GM12865 (cell line): Measurements from ENCODE around the gene EMC9.

Experiments
- DNase-seq: peaks from one replicate; pipeline ENCODE4 v3.0.0; 2010; ENCODE audit warnings: low read depth
- H3K4me3 ChIP-seq: 2 replicates; pipeline ENCODE4 v1.5.1; 2011; ENCODE audit warnings: mild to moderate bottlenecking, low read depth, low read length, control low read depth
- CTCF ChIP-seq: IDR thresholded peaks from 2 replicates; pipeline ENCODE4 v1.5.1; 2011; ENCODE audit warnings: low read length, control low read depth, low read depth, inconsistent platforms; ENCODE audit not compliant: insufficient read depth; ENCODE audit errors: missing control alignments

The EMC9 gene

GRCh38 chr14:24164518-24164991 lies 23.2 kb upstream of the EMC9 start:
- no peak for DNase-seq
- H3K4me3 ChIP-seq = no peak overlapping the region
- TF ChIP-seq CTCF = no peak

- TF ChIP-seq CTCF = no peak
- peak; percentile 42 for DNase-seq
- H3K4me3 ChIP-seq = peak overlapping the region; percentile 97
Observed at GRCh38 chr14:24162093-24162492, 20.7 kb upstream of the EMC9 start.

DNA sequence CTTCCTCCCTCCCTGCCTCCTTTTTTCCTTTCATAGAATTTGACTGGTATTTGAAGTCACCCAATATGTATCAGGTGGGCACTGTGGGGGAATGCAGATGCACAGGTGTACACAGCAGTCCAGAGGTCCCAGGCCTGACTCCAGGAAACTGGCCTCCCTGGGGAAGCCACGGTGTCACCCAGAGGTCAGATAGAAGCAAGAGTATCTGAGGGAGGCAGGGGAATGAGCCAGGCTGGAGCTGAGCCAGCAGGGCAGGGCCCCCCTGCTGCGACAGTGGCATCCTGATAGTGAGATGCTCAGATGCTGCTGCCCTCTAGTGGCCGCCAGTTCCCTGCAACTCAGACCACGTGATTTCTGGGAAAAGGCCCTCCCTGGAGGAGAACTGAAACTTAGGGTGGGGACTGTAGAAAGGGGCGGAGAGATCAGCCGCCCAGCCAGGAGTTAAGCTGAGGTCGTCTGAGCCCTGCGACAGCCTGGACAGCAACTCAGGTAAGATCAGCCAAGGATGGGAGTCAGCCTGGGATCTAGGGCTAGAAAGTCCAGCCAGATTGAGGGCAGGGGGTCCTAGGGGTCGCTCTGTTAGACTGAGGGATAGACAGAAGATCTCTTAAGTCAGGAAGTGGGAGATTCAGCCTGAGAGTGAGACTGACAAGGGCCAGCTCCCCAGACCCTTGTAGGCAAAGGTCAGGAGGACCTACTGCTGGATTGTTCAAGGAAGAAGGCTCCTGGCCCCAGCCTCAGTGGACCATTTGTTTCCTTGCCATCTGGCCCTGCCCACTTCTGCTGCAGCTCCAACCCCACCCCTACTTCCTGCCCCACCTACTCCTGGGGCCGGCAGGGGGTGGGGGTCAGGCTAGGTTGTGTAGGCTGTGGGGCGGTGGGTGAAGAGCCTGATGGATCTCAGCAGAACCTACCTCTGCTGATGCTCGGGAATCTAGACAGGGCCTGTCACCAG lies 19.7 kb upstream of the EMC9 start, which contains the start of gene IRF9:
IRF9 (plus strand) TSS at position 416 of the 955 bp plus-strand sequence. CDS start 880 bp downstream, outside the sequence.
- peak; percentile 92 for TF ChIP-seq CTCF
- peak within 1 kb of the TSS; percentile 97 for H3K4me3 ChIP-seq
- peak; percentile 98 for DNase-seq

GRCh38 chr14:24160499-24160849 lies 19.1 kb upstream of the EMC9 start:
- no peak for TF ChIP-seq CTCF
- no peak for DNase-seq
- H3K4me3 ChIP-seq = peak overlapping the region; percentile 97

GRCh38 chr14:24159777-24160498 lies 18.5 kb upstream of the EMC9 start:
- TF ChIP-seq CTCF = no peak
- no peak for DNase-seq

GRCh38 chr14:24157331-24157730 lies 15.9 kb upstream of the EMC9 start:
- no peak overlapping the region for H3K4me3 ChIP-seq
- TF ChIP-seq CTCF = no peak
- no peak for DNase-seq

More at GRCh38 chr14:24159777-24160498, 18.5 kb upstream of the EMC9 start:
- no peak overlapping the region for H3K4me3 ChIP-seq
